WERI-Rb-1 (cell line): Measurements from ENCODE around the gene BTG3.

Source experiments
- DNase-seq: peaks from one replicate; pipeline ENCODE4 v3.0.0-alpha.2; 2020
- H3K27ac ChIP-seq: fragments of 250-450 bp; sonication (Bioruptor Pico); 2 replicates; pipeline ENCODE4 v1.5.1; 2020; ENCODE audit warnings: mild to moderate bottlenecking, moderate library complexity
- H3K27me3 ChIP-seq: fragments of 250-450 bp; sonication (Bioruptor Pico); 2 replicates; pipeline ENCODE4 v1.5.1; 2021; ENCODE audit warnings: mild to moderate bottlenecking, low read depth, moderate library complexity; ENCODE audit not compliant: insufficient read depth, severe bottlenecking
- H3K36me3 ChIP-seq: fragments of 250-450 bp; sonication (Bioruptor Pico); 2 replicates; pipeline ENCODE4 v1.5.1; 2020; ENCODE audit warnings: mild to moderate bottlenecking, moderate library complexity
- H3K4me3 ChIP-seq: 2 replicates; pipeline ENCODE4 v1.5.1; 2011; ENCODE audit warnings: low read depth, mild to moderate bottlenecking, control low read depth, low read length
- H3K9me3 ChIP-seq: fragments of 250-450 bp; sonication (Bioruptor Pico); 2 replicates; pipeline ENCODE4 v1.5.1; 2021; ENCODE audit warnings: mild to moderate bottlenecking, moderate library complexity; ENCODE audit not compliant: severe bottlenecking
- CTCF ChIP-seq: IDR thresholded peaks from 2 replicates; pipeline ENCODE4 v1.5.1; 2011; ENCODE audit warnings: low read depth, mild to moderate bottlenecking, control low read depth, inconsistent platforms, low read length

The BTG3 gene

GRCh38 chr21:17622018-17622417, 9.3 kb upstream of the BTG3 start:
- H3K27me3 ChIP-seq = no peaks in the 10 kb centered on the region
- no peak overlapping the region for H3K27ac ChIP-seq
- no peak for DNase-seq
- TF ChIP-seq CTCF = no peak
- H3K4me3 ChIP-seq = no peak overlapping the region
- H3K36me3 ChIP-seq = no peaks in the 10 kb centered on the region
- H3K9me3 ChIP-seq = no peaks in the 10 kb centered on the region

- Histone ChIP-seq H3K9me3 (no peaks in the 10 kb centered on the region), H3K4me3 (no peak overlapping the region), H3K27ac (no peak overlapping the region), H3K27me3 (no peaks in the 10 kb centered on the region), H3K36me3 (peaks cover 8% of the 10 kb centered on the region; the same call in 1 of the 2 replicates)
- TF ChIP-seq CTCF = no peak
- no peak for DNase-seq
These were observed 4.1 kb upstream of the BTG3 start for GRCh38 chr21:17616831-17617230.

GRCh38 chr21:17613242-17613676, 558 bp upstream of the BTG3 start:
- H3K9me3 ChIP-seq = peaks cover 4% of the 10 kb centered on the region
- TF ChIP-seq CTCF = no peak
- no peak overlapping the region for H3K4me3 ChIP-seq
- no peak for DNase-seq
- peaks cover 24% of the 10 kb centered on the region for H3K36me3 ChIP-seq
- H3K27ac ChIP-seq = no peak overlapping the region
- no peaks in the 10 kb centered on the region for H3K27me3 ChIP-seq

- TF ChIP-seq CTCF = no peak
- DNase-seq = peak; percentile 18
- Histone ChIP-seq H3K27me3 (no peaks in the 10 kb centered on the region), H3K4me3 (peak overlapping the region; percentile 99), H3K9me3 (peaks cover 4% of the 10 kb centered on the region), H3K27ac (peak overlapping the region; percentile 86), H3K36me3 (peaks cover 33% of the 10 kb centered on the region)
These were observed 607 bp downstream of the BTG3 start for GRCh38 chr21:17612023-17612564.

- Histone ChIP-seq H3K9me3 (peaks cover 4% of the 10 kb centered on the region), H3K36me3 (peaks cover 37% of the 10 kb centered on the region), H3K4me3 (peak overlapping the region; percentile 99), H3K27ac (peak overlapping the region; percentile 86), H3K27me3 (no peaks in the 10 kb centered on the region)
- no peak for TF ChIP-seq CTCF
- DNase-seq = peak; percentile 76
These were observed 1.2 kb downstream of the BTG3 start for GRCh38 chr21:17611414-17612022.

GRCh38 chr21:17610911-17611310, 1.8 kb downstream of the BTG3 start:
- Histone ChIP-seq H3K27me3 (no peaks in the 10 kb centered on the region), H3K4me3 (peak overlapping the region; percentile 99), H3K9me3 (peaks cover 4% of the 10 kb centered on the region), H3K27ac (peak overlapping the region; percentile 86), H3K36me3 (peaks cover 37% of the 10 kb centered on the region)
- TF ChIP-seq CTCF = no peak
- no peak for DNase-seq
